ENCODE results near the gene CEP120. TPM values are rescaled to one million over a fixed set of nuclear protein-coding genes. Genes with fewer than 3 reads are reported as not detected.

CEP120 gene
- polyA plus RNA-seq, 2 of the 4 experiments (the other 2 are of a cell fraction): 10.1 to 40.8 TPM

DNA sequence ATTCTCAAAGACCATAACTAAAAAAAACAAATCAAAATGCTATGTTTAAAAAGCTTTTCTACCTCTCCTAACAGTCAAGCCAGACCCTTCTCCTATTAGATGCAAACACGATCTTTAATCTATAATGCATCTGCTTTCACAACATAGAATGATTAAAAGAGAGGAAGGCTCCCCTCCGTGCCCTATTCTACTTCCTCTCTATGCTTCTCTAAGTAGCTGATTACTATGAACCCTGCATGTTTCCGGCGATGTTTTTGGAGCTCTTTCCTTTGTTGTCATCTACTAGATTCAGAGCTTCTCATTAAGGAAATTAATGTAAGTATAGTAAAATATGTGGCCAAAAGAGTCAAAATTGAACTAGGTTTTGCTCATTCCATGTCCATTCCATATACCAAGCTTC lies 29.2 kb upstream of the CEP120 start (continued):
- TF ChIP-seq ZC3H11A (IDR thresholded peaks at IDR 0.05): no peak

DNA sequence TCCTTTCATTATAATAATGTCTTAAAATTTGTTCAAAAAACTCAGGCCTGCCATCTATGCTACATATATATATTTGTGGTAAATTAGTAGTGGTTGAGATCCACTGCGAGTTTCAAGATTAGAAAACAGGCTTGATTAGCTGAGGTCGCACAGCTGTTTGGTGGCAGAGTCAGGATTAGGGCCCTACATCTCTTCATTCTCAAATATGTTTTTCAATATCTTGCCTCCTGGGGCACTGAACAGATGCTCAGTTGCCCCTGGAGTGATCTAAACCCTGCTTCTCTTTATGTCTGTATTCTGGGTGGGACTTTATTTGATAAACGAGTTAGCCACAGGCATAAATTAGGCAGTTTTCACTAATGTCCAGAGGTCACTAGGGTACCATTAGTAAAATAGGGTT lies 27.8 kb upstream of the CEP120 start:
- ChIA-PET POLR2A (no interaction called here), CTCF (no interaction called here)
- H3K27ac ChIP-seq: no peak overlapping the region
- FAIRE-seq (no peak), ATAC-seq (no peak), DNase-seq (ENCODE audit: low read depth in 1 of 2, low spot score in 1 of 2) (no peak)
- no peak for TF ChIP-seq TP53 (CRISPR knock-in tag; IDR thresholded peaks at IDR 0.05)
- H3K4me3 ChIP-seq: no peak overlapping the region
- H3K4me1 ChIP-seq: peaks cover 8% of the 10 kb centered on the region; the same call in 1 of the 3 replicates
- no peak overlapping the region for H3K4me2 ChIP-seq
- no peaks in the 10 kb centered on the region for H3K9me3 ChIP-seq
- 87% methylated on average over 3 of the region's 3 CpGs for WGBS (ENCODE audit: missing lambda C conversion rate)

DNA sequence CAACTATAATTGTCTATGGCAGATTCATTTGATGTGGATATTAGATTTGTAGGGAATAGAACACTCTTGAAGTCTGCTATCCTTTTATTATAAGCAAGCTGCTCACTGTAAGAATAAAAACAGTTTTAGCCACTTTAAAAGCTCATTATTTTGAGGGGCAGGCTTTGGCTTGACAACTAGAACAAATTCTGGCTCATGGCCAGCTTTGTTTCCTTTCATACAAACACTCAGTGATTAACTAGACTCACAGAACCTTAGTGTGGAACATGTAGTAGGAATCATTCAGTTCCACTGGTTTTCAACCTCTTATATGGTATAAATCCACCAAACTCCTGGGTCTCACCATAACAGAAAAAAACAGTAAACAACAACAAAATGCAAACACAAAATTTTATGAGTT lies 27.4 kb upstream of the CEP120 start:
- TF ChIP-seq HOXB13 (CRISPR knock-in tag; IDR thresholded peaks at IDR 0.05; ENCODE audit: low read depth) (no peak), NFE2L2 (conservative IDR thresholded peaks at IDR 0.05; ENCODE audit: low read length) (no peak)
- peaks cover 8% of the 10 kb centered on the region; the same call in 1 of the 3 replicates for H3K4me1 ChIP-seq
- FAIRE-seq (no peak), DNase-seq (ENCODE audit: low read depth in 1 of 2, low spot score in 1 of 2) (no peak), ATAC-seq (no peak)
- no peaks in the 10 kb centered on the region for H3K9me3 ChIP-seq
- ChIA-PET CTCF (interaction anchor here (1.0 kb wide), 1 partner anchor 59 kb away, joined by 3 read pairs; no protein-coding TSS in a partner anchor), POLR2A (no interaction called here)
- H3K4me3 ChIP-seq: no peak overlapping the region
- no peak overlapping the region for H3K27ac ChIP-seq
- H3K4me2 ChIP-seq: no peak overlapping the region

- no peaks in the 10 kb centered on the region for H3K9me3 ChIP-seq
- no peak for ATAC-seq
- no peak overlapping the region for H3K27ac ChIP-seq
- no peak overlapping the region for H3K4me2 ChIP-seq
- WGBS (ENCODE audit: missing lambda C conversion rate): 63% methylated on average over 1 of the region's 1 CpG
- H3K4me3 ChIP-seq: no peak overlapping the region
- CTCF ChIA-PET: interaction anchor here (1.0 kb wide), 1 partner anchor 60 kb away, joined by 3 read pairs; no protein-coding TSS in a partner anchor
- TF ChIP-seq HEYL (CRISPR knock-in tag; IDR thresholded peaks at IDR 0.05): no peak
- no peak for TF ChIP-seq HMGXB4 (CRISPR knock-in tag; IDR thresholded peaks at IDR 0.05; ENCODE audit: borderline replicate concordance)
- TF ChIP-seq EHMT2 (IDR thresholded peaks at IDR 0.05; ENCODE audit: low read depth): no peak
- no peak for TF ChIP-seq CBX8 (IDR thresholded peaks at IDR 0.05)
- no peak for TF ChIP-seq FOSB (CRISPR knock-in tag; IDR thresholded peaks at IDR 0.05)
- TF ChIP-seq CEBPB (IDR thresholded peaks at IDR 0.05): no peak
- TF ChIP-seq EP300 (IDR thresholded peaks at IDR 0.05): no peak
- no peak for TF ChIP-seq ZSCAN20 (CRISPR knock-in tag; IDR thresholded peaks at IDR 0.05)
- TF ChIP-seq HOXA7 (CRISPR knock-in tag; IDR thresholded peaks at IDR 0.05): no peak
- TF ChIP-seq HOXB5 (CRISPR knock-in tag; IDR thresholded peaks at IDR 0.05): no peak
- TF ChIP-seq, protein P1, sequence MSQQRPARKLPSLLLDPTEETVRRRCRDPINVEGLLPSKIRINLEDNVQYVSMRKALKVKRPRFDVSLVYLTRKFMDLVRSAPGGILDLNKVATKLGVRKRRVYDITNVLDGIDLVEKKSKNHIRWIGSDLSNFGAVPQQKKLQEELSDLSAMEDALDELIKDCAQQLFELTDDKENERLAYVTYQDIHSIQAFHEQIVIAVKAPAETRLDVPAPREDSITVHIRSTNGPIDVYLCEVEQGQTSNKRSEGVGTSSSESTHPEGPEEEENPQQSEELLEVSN (IDR thresholded peaks at IDR 0.05; ENCODE audit: borderline replicate concordance, low read depth): no peak
- POLR2A ChIA-PET: no interaction called here
- no peak for DNase-seq (ENCODE audit: low read depth in 1 of 2, low spot score in 1 of 2)
- no peak for FAIRE-seq
- H3K4me1 ChIP-seq: peaks cover 8% of the 10 kb centered on the region; the same call in 1 of the 3 replicates
These were observed 26.9 kb upstream of the CEP120 start for GRCh38 chr5:123450114-123450513.

DNA sequence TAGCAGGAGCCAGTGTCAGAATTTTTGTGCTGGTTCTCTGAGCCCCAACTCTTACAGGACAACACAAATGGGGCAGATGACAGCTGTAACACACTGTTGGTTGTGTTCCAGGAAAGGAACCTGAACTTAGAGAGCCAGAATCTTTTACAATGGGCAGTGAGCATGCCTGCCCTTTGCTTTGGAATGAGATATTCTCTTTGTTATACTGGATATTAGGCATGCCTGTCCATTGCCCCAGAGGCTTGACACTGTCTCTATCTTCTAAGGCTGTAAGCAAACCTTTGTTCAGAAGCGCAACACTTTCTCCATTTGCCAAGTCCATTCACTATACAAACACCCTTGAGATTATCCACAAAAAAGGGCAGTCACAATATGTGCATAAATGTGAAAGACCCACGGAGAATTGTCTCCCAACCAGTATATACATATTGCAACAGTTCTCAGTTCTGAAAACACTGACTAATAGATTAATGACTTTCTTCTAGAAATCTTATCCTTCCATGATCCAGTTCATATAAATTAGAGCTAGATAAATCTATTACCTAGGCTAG lies 26.3 kb upstream of the CEP120 start:
- ChIA-PET POLR2A (no interaction called here), CTCF (interaction anchor here (1.0 kb wide), 1 partner anchor 60 kb away, joined by 3 read pairs; no protein-coding TSS in a partner anchor)
- Histone ChIP-seq H3K4me1 (peaks cover 4% of the 10 kb centered on the region; the same call in 1 of the 3 replicates), H3K27ac (no peak overlapping the region), H3K4me3 (no peak overlapping the region), H3K4me2 (no peak overlapping the region), H3K9me3 (no peaks in the 10 kb centered on the region)
- no peak for TF ChIP-seq REST (IDR thresholded peaks at IDR 0.05)
- no peak for TF ChIP-seq HOXB5 (CRISPR knock-in tag; IDR thresholded peaks at IDR 0.05)
- no peak for TF ChIP-seq MYC (IDR thresholded peaks at IDR 0.05; ENCODE audit: borderline replicate concordance, low read length)
- TF ChIP-seq PBX3 (IDR thresholded peaks at IDR 0.05): no peak
- TF ChIP-seq FOXS1 (CRISPR knock-in tag; IDR thresholded peaks at IDR 0.05): no peak
- no peak for DNase-seq (ENCODE audit: low read depth in 1 of 2, low spot score in 1 of 2)
- no peak for FAIRE-seq
- WGBS (ENCODE audit: missing lambda C conversion rate): 78% methylated on average over 2 of the region's 2 CpGs
- ATAC-seq: no peak
